NOMO-1 treated with DMSO at 0.1 percent for 48 hours (cell line): ENCODE measurements around the gene ALG14.
"Not testable (repeated sequence)": the region's sequence is repeated elsewhere in the genome, so short reads cannot be mapped to it uniquely, and the experiment has no call there.

Experiments used
- DNase-seq: peaks from one replicate; lab custom pipeline; 2025; ENCODE audit not compliant: unreplicated experiment; lab: John Stamatoyannopoulos, UW

The ALG14 gene

GRCh38 chr1:95013950-95014574, 58.7 kb downstream of the ALG14 start:
- no peak for DNase-seq

- no peak for DNase-seq
Measured at GRCh38 chr1:95012389-95012788, 60.4 kb downstream of the ALG14 start.

GRCh38 chr1:95010158-95010557, 62.6 kb downstream of the ALG14 start:
- DNase-seq: no peak

GRCh38 chr1:95007687-95008086, 65.1 kb downstream of the ALG14 start:
- DNase-seq: no peak

- DNase-seq: no peak
Measured at GRCh38 chr1:95006681-95007080, 66.1 kb downstream of the ALG14 start.

GRCh38 chr1:95005584-95005983, 67.2 kb downstream of the ALG14 start:
- DNase-seq: no peak

- DNase-seq: peak; percentile 19
Measured at GRCh38 chr1:95004013-95004412, 68.7 kb downstream of the ALG14 start.

GRCh38 chr1:95003433-95003738, 69.4 kb downstream of the ALG14 start:
- no peak for DNase-seq

- no peak for DNase-seq
Measured at GRCh38 chr1:95002540-95003432, 70.0 kb downstream of the ALG14 start.

GRCh38 chr1:95002164-95002539, 70.6 kb downstream of the ALG14 start:
- no peak for DNase-seq

- no peak for DNase-seq
Measured at GRCh38 chr1:94999456-95000131, 73.2 kb downstream of the ALG14 start.

GRCh38 chr1:94998748-94999147, 74.0 kb downstream of the ALG14 start:
- no peak for DNase-seq

GRCh38 chr1:94998114-94998513, 74.6 kb downstream of the ALG14 start:
- no peak for DNase-seq

GRCh38 chr1:94995536-94995935, 77.2 kb downstream of the ALG14 start:
- not testable (repeated sequence) for DNase-seq

- DNase-seq: no peak
Measured at GRCh38 chr1:94994805-94995204, 77.9 kb downstream of the ALG14 start.

- no peak for DNase-seq
Measured at GRCh38 chr1:94993931-94994645, 78.7 kb downstream of the ALG14 start.

- no peak for DNase-seq
Measured at GRCh38 chr1:94992863-94993563, 79.7 kb downstream of the ALG14 start.

GRCh38 chr1:94992161-94992560, 80.6 kb downstream of the ALG14 start:
- no peak for DNase-seq

GRCh38 chr1:94989911-94990473, 82.8 kb downstream of the ALG14 start:
- no peak for DNase-seq

- no peak for DNase-seq
Measured at GRCh38 chr1:94989398-94989797, 83.4 kb downstream of the ALG14 start.

- no peak for DNase-seq
Measured at GRCh38 chr1:94988356-94988755, 84.4 kb downstream of the ALG14 start.
